ENCODE data around the gene ANXA6. TPM values are rescaled to one million over a fixed set of nuclear protein-coding genes. Genes with fewer than 3 reads are reported as not detected.

ANXA6 gene
- total RNA-seq, 1 donor from 2014 or later, result 338 TPM

DNA sequence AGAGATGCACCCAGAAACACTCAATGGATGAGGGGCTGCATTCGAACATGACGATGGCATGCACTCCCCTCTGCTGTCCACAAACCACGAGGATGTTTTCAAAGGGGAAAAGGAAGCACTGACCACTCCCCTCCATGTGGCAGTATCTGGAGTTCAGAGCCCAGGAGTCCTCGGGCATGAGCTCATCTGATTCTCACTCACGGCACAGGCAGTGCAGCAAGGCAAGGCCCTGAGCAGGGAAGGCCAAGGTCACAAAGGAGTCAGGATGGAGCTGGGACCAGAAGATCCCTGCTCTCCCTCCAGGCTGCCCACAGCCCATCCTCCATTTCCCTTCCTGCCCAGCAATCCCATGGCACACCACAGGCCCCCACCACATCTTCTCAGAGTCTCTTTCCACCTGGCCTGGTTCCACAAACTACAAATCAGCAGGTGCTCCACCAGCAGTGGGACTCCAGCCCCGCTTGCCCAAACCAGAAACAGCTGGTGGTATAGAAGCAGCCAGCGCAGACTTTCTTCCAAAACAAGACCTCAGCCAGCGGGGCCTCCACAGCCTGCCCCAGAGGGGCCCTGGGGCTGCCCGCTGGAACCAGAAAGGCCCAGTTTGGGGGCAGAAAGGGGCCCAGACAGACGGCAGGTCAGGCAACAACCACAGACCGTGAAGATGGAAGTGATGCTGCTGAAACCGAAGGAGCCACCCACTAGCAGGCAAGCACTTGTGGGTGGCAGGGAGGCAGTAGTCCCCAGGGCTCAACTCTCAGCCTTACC, 89.0 kb downstream of the ANXA6 start:
- no peak for DNase-seq (ENCODE audit: extremely low read depth, low read depth, low spot score)

DNA sequence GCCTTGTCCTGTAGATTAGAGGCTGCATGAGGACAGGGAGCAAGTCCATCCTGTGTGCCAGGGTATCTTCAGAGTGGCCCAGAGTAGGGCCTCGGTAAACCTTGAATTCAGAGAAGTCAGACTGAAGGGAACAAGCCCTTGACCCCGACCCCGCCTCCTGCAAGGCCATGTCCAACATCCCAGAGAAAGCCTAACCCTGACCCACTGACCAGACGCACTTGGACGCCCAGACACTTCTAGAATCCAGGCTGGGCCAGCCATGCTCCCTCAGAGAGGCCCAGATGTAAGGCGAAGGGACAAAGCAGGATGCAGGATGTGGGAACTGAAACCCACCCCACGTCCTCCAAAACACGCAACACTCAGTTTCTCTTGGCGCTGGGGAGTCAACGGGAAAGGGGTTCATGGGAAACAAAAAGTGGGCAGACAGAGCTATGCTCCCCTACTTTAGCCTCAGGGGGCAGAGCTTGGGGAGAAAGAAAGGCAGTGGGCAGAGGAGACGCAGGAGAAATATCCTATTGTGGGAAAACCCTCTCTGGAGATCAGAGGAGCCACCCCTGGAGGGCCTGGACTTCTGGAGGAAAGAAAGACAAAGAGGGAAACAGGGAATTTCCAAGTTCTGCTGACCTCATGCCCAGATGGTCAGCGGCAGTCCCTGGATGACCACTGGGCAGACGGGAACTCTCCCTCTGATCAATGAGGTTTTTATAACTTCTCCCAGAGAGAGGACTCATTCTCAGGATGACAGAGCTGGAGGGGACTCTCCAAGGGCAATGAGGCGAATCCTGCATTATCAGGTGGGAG, 89.7 kb downstream of the ANXA6 start:
- DNase-seq (ENCODE audit: extremely low read depth, low read depth, low spot score), result no peak

DNA sequence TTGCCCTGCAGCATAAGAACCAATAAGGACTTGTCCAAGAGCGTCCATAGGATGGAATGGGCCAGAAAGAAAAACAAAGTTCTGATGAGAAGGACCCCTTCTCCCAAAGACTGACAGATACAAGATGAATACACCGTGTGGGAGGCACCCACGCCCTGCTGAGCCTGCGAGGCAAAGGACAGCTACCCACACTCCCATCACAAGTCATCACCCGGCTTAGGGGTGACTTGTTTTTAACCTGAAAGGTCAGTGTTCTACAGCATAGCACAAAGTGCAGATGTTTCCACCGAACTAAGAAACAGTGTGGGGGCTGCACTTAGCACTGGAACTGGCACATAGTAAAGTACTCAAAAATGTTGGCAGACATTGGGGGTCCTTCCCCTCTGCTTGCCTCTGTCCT, 90.7 kb downstream of the ANXA6 start:
- no peak for DNase-seq (ENCODE audit: extremely low read depth, low read depth, low spot score)

DNA sequence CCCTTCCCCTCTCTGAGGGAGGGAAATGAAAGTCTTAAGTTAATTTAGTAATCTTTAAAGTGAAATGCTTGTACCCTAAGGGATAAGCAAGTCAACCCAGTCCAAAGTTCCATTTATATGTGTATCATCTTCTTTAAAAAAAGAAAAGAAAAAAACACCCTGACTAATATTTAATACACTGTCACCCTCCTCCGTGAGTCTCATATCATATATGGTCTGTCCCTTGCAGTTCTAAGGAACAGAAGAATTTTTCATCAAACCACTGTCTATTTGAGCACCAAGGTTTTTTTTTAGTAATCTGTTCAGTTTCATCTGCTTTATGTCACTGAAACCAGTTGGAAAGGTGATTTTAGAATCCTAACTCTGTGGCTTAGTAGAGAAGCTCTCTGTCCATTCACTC, 92.0 kb downstream of the ANXA6 start:
- no peak for DNase-seq (ENCODE audit: extremely low read depth, low read depth, low spot score)

DNA sequence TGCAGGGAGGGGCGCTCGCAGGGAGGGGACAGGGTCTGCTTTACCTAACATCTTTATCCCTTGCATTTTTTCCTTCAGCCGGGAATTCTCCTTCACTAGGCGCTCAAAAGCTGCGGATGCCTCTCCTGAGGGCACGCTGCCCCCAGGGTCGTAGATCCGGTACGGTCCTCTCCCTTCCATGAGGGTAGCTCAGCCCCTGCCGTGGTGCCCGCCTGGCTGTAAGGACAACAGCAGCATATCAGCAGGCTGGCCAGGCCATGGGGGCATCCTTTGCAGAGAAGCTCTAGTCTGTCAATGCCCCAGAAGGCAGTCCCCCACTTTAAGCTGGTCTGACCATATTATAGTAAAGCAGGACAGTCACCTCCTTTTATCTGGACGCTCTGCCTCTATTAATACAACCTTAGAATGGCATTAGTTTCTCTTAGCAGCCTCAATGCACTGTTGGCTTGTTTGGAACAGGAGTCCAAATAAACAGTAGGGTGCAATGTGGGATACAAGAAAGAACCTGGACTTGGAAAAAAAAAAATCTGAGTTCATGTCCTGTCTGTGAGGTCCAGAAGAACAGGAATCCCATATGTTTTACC, 92.6 kb downstream of the ANXA6 start:
- no peak for DNase-seq (ENCODE audit: extremely low read depth, low read depth, low spot score)

DNA sequence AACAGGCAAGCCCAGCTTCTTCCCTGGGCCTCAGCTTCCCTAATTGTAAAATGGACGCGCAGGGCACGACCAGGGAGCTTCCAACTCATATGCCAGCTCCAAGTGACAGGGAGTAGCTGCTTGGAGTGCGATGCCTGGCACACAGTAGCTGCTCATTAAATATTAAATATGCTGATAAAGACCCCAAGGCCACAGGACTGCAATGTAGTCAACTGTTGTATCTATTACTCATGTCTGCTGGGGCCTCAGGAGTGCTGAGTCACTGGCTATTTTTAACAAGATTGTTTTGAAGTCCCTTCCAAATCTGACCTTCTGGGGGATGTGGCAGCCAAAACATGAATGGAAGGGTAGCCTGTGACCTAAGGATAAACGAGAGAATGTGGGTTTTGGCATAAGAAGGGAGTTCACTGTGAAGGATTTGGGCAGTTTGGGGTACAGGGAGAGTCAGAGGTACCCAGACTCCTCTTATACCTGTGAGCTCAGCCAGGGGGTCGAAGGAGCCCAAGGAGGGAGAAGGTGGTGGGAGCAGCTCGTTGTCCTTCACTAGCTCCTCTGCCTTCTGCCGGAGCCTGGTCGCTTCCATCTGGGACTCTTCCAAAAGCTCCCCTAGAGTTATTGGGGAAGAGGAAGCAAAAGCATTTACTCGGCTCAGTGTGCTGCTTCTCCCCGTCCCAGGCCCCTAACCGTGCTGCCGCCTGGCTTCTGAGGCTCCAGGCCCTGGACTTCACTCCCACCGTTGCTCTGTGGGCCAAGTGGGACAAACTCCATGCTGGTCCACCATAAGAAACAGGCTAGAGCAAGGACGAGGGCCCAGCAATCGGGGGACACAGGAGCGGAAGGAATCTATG, 94.2 kb downstream of the ANXA6 start:
- no peak for DNase-seq (ENCODE audit: extremely low read depth, low read depth, low spot score)

DNA sequence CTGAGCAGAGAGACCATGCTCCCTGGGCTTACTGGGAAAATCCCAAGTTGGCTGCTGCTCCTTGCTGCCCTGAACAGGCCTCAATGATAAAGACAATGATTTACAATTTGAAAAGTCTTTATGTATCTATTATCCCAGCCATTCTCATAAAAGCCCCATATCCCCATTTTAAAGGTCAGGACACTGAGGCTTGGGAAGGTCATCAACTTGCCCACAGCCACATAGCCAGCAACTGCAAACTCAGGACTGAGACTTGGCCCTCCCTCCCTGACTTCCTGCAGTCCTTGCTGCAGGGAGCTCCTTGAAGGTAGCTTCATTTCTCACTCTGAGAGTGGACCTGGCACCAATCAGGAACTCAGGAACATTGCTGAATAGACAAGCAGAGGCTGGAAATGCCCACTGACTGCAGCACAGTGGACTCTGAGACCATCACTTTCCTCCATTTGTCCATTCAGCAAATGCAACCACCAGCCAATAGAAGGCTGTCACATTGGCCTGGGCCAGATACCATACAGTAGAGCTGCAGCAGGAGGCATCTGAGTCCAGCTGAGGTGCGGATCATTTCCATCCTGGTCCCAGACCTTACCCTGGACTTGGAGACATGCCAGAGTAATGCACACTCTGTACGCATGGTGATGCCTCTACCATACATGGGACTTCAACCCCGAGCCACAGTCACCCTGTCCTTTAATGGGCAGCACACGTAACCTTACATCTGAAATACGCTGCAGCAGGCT, 95.0 kb downstream of the ANXA6 start:
- DNase-seq (ENCODE audit: extremely low read depth, low read depth, low spot score), result no peak

DNA sequence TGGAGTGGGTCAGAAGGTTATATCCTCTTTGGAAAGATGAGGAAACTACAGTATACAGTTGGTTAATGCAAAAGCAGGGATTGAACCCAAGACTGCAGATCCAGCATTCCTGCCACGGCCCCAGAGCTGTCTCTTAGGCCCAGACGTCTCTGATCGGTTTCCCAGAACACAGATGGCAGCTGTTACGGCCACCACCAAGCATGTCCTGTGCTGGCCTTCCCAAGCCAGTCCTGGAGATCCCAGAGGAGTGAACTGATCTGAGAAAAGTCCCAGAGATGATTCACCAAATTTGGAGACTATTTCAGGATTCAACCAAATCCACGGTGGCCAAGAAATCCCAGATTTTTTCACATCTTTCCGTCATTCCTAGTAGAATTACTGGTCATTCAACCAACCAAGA, 96.8 kb downstream of the ANXA6 start:
- DNase-seq (ENCODE audit: extremely low read depth, low read depth, low spot score), result no peak

DNA sequence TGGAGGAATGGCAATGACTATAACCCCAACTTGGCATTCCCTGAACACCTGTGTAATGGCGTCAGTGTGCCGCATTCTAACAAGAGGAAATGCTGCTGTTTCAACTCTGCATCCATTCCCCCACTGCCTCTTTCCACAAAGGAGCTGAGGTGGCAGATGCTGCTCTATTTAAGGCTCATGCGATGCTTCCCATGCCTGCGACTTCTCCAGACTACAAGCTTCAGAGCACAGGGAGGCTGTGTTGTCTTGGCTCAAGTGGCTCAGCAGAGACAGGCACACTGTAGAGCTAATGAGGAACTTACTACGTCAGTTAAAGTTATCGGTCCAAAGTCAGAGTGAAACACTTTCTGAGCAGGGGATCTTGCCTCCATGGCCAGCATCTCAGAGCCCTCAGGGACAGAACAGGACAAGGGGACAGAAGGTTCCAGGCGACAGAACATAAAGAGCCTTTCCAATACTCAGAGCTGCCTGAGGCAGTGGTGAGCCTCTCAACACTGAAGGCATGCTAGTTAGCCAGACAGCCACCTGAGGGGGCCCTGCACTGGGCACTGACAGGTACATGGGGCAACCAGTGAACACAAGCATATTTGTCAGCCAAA, 98.6 kb downstream of the ANXA6 start:
- DNase-seq (ENCODE audit: extremely low read depth, low read depth, low spot score), result no peak

DNA sequence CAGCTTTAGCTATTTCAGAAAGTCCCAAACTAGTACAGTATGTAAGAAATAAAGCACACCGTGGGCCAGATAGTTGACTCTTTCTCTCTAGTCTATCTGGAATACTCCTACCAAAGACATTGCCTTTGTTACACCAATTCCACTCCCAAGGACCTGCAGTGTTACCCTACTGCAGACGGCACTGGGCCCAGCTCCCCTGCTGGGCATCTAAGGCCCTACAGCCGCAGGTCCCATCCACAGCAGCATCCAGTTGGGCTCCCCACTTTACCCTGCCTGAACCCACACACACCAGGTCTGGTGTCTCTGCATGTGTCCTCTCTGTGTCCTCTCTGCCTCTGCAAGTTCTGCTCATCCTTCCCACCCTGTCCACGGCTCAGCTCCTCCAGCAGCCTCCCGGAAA, 99.3 kb downstream of the ANXA6 start:
- DNase-seq (ENCODE audit: extremely low read depth, low read depth, low spot score), result no peak

DNA sequence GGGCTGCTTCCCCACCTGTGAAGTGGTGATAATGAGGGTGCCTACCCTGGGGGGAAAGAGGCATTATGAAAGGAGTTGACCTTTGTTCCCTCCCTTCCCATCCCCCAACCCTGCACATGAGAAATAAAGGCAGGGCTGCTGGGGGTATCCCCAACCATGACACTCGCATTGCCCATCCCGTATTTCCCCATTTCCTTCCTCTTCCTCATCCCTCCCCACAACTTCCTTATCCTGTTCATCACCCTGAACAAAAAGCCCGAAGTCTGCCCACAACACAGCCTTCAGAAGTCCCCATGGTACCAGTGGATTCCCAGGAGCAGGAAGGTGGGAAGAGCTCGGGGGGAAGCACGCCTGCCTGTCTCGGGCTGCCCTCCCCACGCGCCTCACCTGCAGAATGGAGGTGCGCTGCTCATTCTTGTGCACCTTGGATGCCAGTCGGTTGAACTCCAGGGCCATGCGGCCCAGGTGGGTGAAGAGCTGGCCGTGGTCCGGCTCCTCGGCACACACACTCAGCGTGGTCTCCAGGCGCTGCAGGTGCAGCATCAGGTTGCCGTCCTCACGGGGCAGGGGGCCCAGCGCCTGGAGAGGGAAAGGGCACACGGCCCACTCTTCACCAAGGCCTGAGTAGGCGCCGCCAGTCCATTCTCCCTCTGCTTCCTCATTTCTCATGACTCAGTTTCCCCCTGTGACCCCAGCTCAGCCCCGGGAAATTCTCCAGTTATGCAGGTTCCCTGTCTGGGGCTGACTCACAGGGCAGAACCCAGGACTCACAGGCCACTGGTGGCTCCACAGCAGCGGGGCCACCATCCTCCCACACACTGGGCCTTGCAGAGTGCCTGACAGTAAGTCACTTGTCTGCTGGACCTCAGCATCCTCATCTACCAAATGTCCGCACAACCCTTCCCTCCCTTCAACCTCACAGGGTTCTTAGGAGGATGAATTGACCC, 100.9 kb downstream of the ANXA6 start:
- no peak for DNase-seq (ENCODE audit: extremely low read depth, low read depth, low spot score)

DNA sequence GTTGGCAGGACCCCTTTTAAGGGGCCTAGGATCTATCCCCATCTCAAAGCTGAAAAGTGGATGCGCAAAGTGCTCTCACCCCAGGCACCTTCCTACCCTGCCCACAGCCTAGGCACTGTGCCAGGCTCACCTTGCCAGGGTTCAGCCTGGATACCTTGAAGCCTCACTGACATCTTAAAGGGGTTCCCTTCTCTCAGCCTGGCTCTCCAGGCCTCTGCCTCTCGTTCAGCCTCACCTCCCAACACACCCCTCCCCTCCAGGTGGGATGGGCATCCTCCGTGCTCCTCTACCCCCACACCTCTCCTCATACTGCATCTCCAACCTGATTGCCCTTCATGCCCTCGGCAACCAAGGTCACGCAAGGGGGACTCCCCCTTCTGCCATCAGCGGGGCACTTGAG, 102.2 kb downstream of the ANXA6 start:
- no peak for DNase-seq (ENCODE audit: extremely low read depth, low read depth, low spot score)

DNA sequence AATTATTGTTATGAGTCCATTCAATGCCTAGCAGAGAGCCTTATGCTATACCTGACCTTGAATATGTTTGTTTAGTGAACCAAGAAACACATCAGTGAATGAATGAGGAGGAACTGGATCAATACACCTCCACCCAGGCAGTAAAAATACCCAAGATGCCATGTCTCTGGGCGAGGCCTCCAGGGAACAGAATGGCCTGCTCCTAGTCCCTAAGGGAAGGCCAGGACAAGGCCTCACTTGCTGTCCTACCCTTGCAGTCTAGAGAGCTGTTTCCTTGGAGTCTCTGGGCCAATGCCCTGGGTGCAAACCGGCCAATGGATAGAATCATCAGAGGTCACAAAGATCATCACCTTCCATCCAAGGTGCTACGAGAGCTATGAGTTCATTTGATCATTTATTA, 102.9 kb downstream of the ANXA6 start:
- no peak for DNase-seq (ENCODE audit: extremely low read depth, low read depth, low spot score)

DNA sequence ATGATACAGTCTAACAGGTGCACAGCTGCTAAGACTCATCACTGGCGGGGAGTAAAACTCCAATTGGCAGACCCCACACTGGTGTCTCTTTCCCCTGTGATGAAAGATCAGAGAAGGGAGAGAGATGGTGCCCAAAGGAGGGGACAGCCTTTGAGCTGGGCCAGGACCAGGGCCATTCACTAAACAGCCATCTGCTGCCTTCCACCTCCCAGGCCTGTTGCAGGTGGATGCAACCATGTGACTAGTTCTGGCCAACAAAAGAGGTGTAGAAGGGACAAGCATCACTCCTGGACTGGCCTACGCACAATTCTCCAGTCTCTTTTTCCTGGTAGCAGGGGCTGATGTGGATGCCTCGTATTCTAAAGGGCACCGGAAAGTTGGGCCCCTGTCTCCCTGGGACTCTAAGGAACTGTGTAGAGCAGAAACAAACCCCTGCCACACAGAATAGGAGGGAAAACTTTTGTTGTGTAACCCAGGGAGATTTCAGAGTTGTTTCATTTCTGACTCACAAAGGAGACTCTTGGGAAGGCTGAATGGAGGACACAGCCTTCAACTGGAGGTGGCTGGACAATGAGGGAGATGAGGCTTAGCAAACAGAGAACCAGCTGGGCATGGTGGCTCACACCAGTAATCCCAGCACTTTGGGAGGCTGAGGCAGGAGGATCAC, 103.7 kb downstream of the ANXA6 start:
- no peak for DNase-seq (ENCODE audit: extremely low read depth, low read depth, low spot score)

DNA sequence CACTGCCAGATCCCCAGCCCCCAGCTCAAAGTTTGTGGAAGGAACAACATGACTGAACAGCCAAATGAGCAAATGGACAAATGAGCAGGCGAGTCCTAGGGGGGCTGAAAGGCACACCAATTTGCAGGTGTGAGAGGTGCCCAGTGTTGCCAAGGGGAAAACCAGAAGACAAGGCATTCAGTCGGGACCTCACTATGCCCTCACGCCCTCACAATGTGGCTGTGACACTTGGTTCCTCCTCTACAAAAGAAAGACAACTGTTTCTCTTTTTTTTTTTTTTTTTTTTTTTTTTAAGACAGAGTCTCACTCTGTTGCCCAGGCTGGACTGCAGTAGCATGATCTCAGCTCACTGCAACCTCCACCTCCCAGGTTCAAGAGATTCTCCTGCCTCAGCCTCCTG, 104.7 kb downstream of the ANXA6 start:
- no peak for DNase-seq (ENCODE audit: extremely low read depth, low read depth, low spot score)

DNA sequence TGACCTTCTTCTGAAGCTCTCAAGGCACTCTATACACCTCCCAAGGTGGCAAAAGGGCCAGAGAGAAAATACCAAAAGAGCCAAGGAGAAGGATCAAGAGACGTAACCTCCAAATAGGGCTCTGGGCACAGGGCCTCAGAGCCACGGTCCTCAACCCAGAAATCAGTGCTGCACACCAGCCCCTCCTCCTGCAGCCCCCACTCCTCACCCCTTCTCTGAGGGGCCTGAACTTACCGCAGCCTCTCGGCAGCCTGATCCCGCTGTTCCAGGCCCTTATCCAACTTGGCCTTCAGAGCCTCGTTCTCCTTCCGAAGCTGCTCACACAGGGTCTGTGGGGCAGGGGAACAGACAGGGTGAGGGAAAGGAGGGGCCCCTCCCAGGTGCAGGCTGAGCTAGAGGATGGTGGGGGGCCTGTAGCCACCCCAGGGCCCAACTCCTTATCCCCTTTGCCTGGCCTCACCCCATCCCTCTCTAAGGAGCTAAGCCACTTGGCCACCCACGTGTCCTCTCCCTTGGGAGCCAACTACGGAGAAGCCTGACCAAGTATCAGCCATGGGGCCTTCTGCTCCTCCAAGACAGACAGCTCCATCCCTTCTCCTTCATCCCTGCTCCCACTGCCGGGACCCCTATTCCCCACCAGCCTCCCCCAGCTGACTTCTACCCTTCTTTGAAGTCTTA, 105.5 kb downstream of the ANXA6 start:
- no peak for DNase-seq (ENCODE audit: extremely low read depth, low read depth, low spot score)

DNA sequence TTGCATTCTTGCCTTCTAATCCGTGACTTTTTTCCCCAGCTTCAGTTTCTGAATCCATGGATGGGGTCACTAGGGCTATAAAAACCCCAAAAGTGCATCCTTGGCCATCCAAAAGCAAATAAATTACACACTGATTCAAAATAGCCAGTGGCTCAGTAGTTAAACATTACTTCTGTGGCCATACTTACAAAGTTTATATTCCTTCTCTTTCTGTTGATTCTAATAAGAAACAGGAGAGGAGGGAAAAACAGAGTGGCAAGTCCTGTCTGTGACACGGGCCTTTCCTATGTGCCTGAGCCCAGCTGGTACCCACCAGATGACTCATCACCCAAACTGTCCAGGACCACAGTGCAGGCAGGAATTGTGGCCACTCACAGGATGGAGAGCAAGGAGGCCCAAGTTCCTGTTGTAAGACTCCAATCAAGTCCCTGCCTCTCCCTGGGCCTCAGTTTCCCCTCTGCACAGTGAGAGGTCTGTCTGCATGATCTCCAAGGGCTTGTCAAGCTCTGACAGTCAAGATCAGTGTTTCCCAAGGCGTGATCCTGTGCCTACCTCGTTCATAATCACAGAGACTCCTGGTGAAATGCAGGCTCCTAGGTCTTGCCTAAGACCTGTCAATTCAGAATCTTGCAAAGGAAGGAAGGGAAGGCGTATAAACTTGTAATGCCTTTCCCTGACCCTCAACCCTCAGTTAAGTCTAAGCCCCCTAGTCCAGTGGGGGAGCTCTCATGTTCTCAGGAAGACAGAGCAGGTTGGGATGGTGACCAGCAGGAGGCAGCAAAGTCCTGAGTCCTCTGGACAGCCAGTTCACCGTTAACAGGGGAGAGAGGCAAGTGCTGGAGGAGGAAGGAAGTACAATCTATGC, 106.3 kb downstream of the ANXA6 start:
- DNase-seq (ENCODE audit: extremely low read depth, low read depth, low spot score), result peak; percentile 48

Measured in glomerular endothelial cell (primary cell).